ENCODE measurements around the gene PTX3.

Gene PTX3

DNA sequence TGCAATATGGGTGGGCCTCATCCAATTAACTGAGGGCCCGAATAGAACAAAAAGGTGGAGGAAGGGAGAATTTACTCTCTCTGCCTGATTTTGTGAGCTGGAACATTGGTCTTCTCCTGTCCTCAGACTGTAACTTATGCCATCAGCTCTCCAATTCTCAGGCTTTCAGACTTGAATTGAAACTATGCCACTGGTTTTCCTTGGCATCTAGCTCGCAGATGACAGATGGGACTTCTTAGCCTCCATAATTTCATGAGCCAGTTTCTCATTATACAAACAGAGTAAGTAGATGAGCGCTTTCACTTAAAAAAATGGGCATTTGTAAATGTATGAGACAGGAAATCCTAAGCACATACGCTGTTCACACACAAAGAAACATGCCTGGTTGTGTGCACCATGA, 8.7 kb upstream of the PTX3 start:
- DNase-seq, result no peak

DNA sequence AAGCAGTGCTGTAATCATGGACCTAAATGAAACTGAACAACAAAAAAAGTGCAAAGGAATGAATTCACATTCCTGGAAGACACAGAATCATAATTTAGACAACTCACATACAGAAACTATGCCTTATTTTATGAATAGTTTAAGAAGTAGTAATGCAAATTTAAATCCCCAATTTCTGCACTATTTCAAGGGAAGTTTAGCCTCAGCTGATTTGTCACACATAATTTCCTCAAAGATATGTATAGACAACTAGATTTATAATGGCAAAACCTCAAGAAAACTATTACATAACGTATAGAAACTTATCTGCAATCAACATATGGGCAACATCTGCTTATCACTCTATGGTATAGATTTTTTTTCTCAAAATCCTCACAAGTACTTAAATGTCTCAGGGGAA, 7.8 kb upstream of the PTX3 start:
- DNase-seq, result no peak

DNA sequence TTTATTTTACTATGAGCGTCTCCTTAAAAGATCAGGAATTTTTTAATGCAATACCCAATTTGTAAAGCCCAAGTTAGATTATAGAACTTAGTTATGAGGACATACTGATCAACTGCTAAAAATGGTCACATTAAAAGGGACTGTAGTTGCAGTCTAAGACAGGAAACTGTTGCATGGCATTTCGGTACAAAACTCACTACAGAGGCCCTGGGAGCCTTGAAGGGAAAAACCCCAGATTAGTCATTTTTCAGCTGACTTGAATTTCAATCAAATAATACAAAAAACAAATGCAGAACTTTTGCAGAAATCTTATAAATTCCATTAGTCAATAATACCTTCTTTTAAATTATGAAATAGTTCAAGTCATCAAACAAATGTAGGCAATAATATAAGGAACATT, 6.9 kb upstream of the PTX3 start:
- DNase-seq, result no peak

- DNase-seq, result peak; percentile 61
Observed at GRCh38 chr3:157438194-157438730, 1.6 kb downstream of the PTX3 start.

- DNase-seq, result no peak
Observed at GRCh38 chr3:157441102-157441624, 4.5 kb downstream of the PTX3 start.

DNA sequence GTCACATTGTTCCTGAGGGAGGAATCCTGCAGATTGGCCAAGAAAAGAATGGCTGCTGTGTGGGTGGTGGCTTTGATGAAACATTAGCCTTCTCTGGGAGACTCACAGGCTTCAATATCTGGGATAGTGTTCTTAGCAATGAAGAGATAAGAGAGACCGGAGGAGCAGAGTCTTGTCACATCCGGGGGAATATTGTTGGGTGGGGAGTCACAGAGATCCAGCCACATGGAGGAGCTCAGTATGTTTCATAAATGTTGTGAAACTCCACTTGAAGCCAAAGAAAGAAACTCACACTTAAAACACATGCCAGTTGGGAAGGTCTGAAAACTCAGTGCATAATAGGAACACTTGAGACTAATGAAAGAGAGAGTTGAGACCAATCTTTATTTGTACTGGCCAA, 6.1 kb downstream of the PTX3 start:
- no peak for DNase-seq

DNA sequence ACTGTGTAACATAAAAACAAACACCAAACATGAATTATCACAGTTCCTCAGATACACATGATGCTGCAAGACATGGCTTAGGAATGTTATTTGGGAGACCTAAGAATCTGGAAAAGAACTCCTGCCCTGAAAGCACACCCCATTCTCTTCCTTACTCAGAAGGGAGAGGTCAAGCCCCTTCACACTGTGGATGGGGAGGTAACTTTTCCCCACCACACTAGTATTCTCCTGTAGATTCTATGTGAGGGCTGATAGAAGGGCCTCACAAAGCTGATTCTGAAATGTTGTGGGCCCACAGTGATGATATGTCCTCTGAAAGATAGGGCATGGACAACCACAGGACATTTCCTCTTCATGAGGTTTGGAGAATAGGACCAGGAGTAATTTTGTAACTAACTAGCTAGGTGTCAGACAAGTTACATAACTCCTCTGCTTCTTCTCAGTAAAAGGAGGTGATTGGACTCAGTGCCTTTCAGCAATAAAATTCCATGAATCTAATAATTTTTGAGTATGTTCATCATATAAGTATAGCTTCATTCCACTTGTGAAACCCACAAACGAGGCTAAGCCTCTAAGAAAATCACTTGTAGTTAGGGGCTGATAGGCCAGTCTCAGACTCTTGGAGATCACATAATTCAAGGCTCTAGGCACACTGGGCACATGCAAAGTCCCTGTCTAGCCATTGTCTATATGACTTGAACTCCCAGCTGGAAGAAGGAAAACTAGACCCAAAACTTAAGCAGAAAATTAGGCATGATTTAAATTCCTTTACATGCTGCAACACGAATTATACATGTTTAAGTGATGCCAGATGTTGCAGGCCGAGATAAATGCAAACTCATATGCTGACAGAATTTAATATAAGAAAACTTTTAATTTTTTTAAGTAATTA, 7.5 kb downstream of the PTX3 start:
- DNase-seq, result no peak

GRCh38 chr3:157444797-157445184, 8.1 kb downstream of the PTX3 start:
- DNase-seq, result no peak

DNA sequence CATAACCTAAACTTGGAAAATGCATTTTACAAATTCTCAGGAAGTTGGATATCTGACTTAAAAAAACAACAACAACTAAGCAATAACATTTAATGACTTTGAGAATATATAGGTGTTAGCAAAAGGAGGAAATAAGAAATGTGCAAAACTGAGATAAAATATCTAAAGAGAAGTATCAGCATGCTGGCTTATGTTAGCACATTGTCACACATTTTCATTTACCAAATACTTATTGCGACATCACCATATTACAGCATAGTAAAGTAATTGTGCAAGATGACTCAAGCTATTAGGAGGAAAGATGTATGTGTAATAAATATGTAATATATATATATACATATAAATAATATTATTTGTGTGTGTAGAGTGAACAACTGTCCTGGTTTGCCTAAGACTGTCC, 9.2 kb downstream of the PTX3 start:
- DNase-seq, result no peak

- DNase-seq, result no peak
Observed at GRCh38 chr3:157447026-157447694, 10.5 kb downstream of the PTX3 start.

DNA sequence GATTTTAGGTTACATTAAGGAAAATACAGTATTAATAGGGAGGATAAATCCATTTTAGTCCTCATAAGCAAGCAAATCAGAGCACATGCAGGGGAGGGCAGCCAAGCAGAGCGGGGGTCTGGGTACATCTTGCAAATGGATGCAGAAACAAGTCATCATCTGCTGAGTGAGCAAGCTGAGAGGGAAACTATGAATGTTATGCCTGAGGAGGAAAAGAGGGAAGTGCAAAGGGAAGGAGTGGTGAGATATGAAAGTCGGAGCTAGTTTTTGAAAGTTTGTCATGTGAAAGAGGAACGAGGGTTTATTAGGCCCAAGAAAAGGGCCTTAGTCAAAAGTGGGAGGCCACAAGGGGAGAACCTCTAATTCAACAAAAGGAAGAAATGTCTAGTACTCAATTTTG, 15.4 kb downstream of the PTX3 start:
- no peak for DNase-seq

- DNase-seq, result no peak
Observed at GRCh38 chr3:157453824-157454223, 17.2 kb downstream of the PTX3 start.

DNA sequence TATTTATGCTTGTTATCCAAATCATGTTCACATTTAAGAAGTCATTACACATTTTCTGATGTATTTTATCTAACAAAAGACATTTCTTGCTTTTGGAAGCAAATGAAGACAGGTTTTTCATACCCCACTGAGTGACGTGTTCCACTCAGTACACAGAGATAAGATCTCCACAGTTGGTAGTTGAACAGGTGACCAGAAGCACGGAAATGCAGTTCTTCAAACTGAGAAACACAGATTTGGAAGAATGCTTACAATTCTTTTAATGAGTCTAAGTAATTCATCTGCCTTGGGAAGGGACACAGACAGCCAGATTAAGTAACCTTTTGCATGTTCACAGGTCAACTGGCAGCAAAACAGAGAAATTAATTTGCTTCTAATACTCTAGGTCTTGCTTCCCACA, 23.1 kb downstream of the PTX3 start:
- DNase-seq, result no peak

DNA sequence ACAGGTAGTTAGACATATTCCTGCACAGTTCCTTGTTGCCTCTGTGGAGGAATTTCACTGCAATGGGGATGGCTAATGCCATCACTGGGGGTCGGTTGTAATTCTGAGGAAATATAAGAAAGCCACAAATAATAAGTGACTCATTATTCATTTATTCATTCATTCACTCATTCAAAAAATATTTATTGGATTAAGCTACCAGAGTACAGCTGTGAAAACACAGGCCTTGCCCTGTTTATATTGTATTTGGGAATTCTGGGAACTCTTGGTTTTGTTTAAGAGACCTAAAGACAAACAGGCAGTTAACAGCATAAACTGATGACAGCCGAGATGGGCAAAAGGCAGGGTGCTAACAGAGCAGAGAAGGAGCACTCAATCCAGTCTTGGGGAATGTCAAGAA, 23.6 kb downstream of the PTX3 start:
- no peak for DNase-seq

- no peak for DNase-seq
Observed at GRCh38 chr3:157463816-157464215, 27.2 kb downstream of the PTX3 start.

- no peak for DNase-seq
Observed at GRCh38 chr3:157464321-157464720, 27.7 kb downstream of the PTX3 start.

- DNase-seq, result no peak
Observed at GRCh38 chr3:157465741-157466140, 29.1 kb downstream of the PTX3 start.

GRCh38 chr3:157467200-157467599, 30.6 kb downstream of the PTX3 start:
- no peak for DNase-seq

DNA sequence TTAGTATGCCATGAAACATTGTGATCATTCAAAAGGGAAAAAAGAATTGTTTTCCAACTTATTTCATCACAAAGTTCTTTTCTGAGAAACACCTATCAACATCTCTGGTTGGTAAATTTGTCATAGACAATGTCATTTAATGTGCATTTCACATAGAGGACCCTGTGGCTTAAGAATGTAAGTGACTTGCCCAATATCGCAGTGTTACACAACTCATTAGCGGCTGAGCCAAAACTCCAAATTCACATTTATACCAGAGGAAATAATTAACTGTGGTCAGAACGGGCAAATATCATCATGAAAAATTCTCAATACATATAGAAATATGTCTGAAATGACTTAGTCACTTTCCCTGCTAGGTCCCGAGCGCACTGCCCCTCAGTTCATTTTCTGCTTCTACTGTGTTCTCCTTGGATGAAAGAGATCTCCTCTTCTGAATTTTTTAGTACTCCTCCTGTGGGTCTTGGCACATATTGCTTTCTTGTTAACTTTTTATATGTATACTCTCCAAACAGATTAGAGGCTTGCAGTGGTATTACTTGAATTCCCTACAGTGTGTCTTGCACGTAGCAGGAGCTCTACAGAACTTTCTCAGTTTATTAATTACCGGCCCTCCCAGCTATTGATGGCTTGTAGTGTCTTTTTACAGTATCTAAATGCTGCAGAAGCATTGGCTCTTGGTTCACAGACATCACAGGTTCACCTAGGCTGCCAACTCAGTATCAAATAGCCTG, 33.1 kb downstream of the PTX3 start:
- DNase-seq, result no peak

DNA sequence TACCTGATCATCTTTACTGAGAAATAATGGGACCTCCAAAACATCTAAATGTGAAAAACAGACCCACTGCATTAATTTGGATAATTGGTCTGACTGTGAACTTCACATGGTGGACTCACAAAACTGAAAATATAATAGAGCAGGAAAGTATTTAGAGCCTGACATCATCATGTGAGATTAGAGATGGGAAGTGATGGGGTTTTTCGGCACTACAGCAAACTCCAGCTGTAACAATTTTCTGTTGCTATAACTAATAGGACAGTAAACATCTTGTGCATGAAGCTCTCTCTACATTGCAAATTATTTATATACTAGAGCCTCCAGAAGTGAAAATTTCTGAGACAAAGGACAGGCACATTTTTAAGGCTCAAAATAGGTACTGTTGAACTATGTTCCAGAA, 34.4 kb downstream of the PTX3 start:
- no peak for DNase-seq

DNA sequence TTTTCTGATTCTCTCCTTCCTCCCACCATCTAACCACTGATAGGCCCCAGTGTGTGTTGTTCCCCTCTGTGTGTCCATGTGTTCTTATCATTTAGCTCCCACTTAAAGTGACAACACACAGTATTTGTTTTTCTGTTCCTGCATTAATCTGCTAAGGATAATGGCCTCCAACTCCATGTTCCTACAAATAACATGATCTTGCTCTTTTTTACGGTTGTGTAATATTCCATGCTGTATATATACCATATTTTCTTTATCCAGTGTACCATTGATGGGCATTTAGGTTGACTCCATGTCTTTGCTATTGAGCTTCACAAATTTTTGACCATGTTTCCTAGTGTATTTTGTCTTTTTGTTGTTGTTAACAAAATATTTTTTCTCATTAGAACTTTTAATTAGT, 36.0 kb downstream of the PTX3 start:
- no peak for DNase-seq

GRCh38 chr3:157475921-157476414, 39.3 kb downstream of the PTX3 start:
- DNase-seq, result no peak

GRCh38 chr3:157477441-157477840, 40.8 kb downstream of the PTX3 start:
- no peak for DNase-seq
